ENCODE data around the gene DYSF.

The DYSF gene

DNA sequence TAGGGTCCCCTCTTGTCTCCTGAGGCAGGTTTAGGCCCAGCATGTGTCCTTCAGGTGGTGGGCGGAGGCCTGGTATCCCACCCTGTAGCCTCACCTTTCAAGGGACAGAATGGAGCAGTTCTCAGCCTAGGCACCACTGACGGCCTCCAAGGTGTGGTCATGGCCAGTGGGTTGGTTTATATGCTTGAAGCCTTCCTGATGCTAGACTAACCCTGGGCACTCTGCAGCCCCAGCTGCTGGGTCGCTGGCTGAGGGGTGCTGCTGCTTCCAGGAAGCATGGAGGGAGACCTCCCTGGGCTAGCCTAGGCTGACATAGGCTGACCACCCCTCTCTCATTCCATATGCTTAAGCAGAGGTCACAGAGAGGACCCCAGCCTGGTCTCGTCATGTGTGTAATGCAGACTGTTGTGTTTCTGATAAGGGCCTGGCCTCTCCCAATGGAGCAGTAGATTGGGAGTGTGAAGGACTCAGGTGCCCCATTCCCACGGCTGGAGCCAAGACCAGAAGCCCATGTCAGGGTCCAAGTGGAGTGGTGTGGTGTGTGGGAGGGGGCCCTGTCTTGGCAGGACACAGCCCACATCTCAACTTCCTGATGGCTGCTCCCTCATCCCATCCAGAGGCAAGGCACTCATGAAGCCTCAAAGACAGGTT lies 206.6 kb downstream of the DYSF start:
- DNase-seq: no peak

DNA sequence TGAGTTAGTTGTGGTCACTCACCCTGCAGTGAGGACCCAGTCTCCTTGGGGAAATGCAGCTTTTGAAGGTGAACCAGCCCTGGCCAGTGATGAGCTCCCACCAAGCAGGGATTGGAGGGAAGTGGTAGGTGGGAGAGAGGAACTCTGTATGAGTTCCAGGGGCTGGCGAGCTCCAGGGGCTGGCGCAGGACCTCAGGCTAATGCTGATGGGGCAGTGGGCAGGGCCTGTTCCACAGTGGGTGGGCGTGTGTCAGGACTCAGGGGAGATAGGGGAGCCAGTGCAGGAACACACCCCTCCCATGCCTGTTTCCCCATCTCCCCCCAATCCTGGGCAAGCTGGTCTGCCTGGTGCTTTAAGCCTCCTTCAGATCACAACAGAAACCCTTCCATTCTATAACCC lies 208.4 kb downstream of the DYSF start:
- DNase-seq: no peak

GRCh38 chr2:71662665-71663394 lies 209.5 kb downstream of the DYSF start:
- no peak for DNase-seq

GRCh38 chr2:71664161-71664560 lies 210.8 kb downstream of the DYSF start:
- DNase-seq: no peak

GRCh38 chr2:71665168-71666093 lies 212.1 kb downstream of the DYSF start:
- DNase-seq: no peak

DNA sequence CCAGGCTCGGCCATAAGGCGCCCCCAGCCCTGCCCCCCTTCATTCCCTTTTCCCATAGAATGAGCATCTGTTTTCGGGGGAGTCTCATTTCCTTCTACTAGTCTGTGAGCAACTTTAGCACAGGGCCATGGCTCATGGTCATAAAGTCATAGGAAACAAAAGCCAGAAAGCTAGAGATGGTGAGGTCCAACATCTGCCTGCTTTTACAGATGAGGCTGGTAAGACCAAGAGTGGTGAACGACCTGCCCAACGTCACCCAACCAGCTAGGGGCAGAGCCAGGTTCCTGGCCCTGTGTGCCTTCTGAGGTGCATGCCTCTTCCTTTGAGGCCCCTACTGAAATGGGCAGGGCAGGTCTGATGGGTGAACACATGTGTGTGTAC lies 212.7 kb downstream of the DYSF start:
- no peak for DNase-seq

DNA sequence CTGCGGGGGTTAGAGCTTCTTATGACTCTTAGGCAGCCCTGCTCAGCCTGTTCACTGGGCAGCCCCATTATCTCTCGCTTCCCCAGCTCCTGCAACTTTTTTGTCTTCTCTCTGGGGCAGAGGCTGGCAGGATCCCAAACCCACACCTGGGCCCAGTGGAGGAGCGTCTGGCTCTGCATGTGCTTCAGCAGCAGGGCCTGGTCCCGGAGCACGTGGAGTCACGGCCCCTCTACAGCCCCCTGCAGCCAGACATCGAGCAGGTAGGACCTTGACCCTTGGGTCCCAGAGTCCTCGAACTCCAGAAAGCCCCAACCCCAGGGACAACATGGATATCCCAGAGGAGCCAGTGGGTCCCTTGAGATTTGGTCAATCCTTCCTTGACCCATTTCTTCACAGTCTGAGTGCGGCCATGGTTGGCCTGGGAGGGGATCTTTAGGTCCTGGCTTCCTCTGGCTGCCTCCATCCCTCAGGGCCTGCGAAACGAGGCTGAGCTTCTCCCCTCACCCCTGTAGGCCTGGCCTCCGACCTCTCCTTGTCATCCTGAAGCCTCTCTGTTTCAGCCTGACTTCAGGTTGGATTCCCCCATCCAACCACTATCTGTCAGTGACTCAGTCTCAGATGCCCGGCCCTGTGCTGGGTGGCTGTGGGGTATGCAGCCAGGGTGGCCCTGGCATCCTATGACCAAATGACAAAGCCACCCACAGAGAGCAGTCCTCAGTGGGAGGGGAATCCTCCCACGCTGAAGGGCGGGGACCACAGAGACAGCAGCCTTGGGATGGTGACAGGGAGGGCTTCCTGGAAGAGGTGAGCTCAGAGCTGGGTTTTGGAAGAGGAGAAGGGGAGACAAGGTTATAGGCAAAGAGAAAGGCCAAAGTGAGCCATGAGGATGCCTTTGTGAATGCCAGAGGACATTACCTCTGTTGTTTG lies 214.2 kb downstream of the DYSF start:
- no peak for DNase-seq

- DNase-seq: no peak
Observed at GRCh38 chr2:71668326-71669057, 215.1 kb downstream of the DYSF start.

DNA sequence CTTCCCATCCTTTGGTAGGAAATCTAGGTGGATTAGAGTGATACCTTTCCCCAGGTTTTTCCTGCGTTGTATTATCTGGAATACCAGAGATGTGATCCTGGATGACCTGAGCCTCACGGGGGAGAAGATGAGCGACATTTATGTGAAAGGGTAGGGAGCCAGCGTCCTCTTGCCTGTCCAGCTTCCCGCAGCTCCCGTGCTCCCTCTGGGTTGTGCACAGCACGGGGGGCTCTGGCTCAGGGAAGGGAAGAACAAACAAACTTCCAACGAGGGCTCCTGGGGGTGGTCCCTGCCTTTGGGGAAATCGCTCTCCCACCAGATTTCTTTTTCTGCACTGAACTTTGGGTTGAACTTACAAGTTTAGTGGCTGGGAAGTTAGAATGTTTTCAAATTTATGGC lies 215.7 kb downstream of the DYSF start:
- no peak for DNase-seq

DNA sequence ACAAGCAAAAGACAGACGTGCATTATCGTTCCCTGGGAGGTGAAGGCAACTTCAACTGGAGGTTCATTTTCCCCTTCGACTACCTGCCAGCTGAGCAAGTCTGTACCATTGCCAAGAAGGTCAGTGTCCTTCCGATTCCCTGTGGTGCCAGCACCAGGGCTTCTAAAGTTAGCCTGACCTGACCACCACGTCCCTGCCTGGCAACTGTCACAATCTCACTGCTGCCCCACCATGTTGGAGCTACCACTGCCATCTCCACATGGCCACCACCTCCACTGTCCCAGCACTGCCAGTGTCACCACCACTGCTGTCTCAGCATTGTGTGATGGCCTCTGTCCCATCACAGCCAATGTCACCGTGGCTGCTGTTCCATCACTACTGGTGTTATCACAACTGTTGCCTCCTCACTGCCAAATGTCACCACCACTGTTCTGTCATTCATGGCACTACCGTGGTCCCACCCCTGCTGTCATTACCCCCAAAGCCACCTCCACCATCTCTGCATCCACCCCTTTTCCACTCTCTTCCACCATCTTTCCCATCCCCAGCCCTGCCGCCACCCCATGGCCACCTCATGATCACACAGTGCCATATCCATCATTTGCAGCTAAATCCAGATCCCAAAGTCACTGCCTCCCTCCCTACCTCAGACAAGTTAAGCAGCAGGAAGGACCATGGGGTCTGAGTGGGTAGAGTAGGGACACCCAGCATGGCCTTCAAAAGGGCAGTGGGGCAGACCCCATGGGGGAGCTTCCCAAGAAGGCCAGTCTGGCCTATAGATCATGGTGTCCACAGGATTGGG lies 216.5 kb downstream of the DYSF start:
- DNase-seq: no peak

DNA sequence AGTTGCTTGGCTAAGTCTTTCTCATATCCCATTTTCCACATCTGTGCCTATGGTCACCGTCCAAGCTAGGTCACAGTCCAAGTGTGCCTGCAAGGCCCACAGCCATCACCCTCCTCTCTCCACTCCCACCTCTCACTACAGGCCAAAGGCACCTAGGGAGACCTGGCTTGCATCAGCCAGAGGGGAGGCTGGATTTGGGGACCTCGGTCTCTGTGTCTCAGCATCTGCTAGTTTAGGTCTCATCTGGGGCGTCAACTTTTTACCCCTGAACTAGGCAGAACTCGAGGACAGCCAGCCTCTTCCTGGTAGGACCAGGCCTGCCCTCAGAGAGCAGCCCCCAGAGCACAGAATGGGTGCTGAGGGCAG lies 217.1 kb downstream of the DYSF start:
- DNase-seq: no peak

- DNase-seq: no peak
Observed at GRCh38 chr2:71671203-71671854, 218.0 kb downstream of the DYSF start.

GRCh38 chr2:71671895-71672825 lies 218.8 kb downstream of the DYSF start:
- no peak for DNase-seq

DNA sequence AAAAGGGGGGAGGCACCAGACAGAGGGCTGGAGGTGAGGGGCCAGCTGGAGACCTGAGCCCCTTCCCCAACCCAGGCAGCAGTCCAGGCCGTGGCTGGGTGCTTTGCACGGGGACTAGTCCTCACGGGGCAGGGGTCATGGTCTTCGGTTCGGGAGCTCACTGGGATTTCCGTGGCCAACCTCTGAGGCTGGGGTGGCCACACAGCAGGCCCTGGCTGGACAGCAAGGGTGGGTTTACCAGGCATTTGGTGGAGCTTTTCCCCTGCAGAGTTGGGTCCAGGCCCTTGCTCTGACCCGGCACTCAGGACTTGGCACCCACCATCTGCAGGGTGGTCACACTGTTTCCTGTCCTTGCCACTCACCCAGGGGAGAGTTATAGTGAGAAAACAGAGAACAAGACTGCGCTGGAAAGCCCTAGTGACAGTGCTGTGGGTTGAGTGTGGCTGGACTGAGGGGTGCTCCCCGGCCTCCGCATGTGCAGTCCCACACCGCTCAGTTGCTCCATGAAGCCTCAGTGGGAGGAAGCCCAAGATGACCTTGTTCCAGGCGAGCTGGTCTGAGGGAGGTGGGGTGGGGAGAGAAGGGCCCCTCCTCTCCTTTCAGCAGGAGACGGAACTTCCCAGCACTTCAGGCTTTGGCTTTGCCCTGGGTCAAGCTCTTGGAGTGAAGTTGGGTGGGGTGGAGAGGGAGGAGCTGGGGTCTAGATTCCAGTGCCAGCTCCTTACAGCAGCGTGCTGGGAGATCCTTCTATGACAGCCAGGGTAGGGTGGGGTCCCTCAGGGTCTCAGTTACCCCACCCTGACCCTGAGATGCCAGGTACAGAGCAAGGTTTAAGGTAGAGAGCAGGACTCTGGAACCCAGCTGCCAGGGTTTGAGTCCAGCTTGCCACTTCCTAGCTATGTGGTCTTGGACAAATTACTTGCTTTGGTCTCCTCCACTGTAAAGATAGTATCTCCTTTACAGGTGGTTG lies 219.8 kb downstream of the DYSF start:
- DNase-seq: no peak

- no peak for DNase-seq
Observed at GRCh38 chr2:71674158-71674851, 220.9 kb downstream of the DYSF start.

DNA sequence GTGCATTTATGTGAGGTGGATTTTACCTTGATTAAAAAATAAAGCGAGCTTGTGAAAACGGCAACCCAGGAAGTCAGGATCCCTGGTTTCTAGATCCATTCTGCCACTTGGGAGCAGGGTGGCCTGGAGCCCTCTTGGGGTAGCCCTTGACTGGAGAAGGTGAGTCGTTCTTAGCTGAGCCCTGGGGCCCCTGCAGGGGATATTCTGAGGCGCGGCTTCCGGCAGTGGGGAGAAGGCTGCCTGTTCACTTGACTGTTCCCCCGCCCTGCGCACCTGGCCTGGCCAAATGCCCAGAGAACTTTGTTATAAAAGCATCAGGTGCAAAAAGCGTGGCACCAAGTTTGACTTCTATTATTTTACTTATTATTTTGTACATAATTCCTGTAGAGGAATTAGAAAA lies 221.9 kb downstream of the DYSF start:
- DNase-seq: no peak

DNA sequence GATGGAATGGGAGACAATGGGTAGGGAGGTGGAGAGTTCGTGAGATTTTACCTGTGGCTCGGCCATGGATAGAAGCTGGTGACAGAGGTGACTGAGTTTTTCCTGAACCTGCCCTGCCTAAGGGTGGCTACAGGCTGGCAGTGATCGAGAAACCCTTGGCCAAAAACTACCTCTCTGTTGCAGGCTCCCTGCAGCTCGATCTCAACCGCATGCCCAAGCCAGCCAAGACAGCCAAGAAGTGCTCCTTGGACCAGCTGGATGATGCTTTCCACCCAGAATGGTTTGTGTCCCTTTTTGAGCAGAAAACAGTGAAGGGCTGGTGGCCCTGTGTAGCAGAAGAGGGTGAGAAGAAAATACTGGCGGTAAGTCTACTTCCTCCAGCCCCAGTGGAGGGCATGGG lies 225.5 kb downstream of the DYSF start:
- DNase-seq: no peak

Data from fibroblast of skin of back (primary cell).